HEK293 (cell line): Measurements from ENCODE around the gene CCDC78.

Experiments used
- CTCF ChIA-PET: fragments of 350-600 bp; formaldehyde crosslinking; extraction: SDS; loops from one replicate; lab custom pipeline; 2021; ENCODE audit warnings: antibody characterized with exemption; lab: Yijun Ruan, JAX
- POLR2A ChIA-PET: fragments of 300-600 bp; formaldehyde crosslinking; extraction: SDS; loops from one replicate; lab custom pipeline; 2020; ENCODE audit warnings: antibody characterized with exemption, inconsistent platforms; lab: Yijun Ruan, JAX
- H3K27ac ChIP-seq: fragments of 200-500 bp; sonication (Bioruptor generic); 2 replicates; pipeline ENCODE4 v1.5.1; 2014; ENCODE audit warnings: low read depth, low read length, control low read depth, inconsistent platforms; ENCODE audit errors: extremely low read depth
- H3K36me3 ChIP-seq, 2 experiments: fragments of 200-500 bp in 1 of 2; sonication (Bioruptor generic) in 1 of 2; 1 replicate in 1 of 2; 2 replicates in 1 of 2; pipeline ENCODE4 v1.5.1; 2014 to 2017; ENCODE audit warnings: inconsistent platforms in 2 of 2, low read length in 2 of 2; ENCODE audit not compliant: control insufficient read depth in 2 of 2, insufficient read depth in 1 of 2
- H3K4me1 ChIP-seq: fragments of 200-500 bp; sonication (Bioruptor generic); 2 replicates; pipeline ENCODE4 v1.5.1; 2014; ENCODE audit warnings: mild to moderate bottlenecking, low read length, inconsistent platforms; ENCODE audit not compliant: control insufficient read depth, insufficient read depth
- H3K4me3 ChIP-seq: 2 replicates; pipeline ENCODE4 v1.5.1; 2011; ENCODE audit warnings: low read depth, mild to moderate bottlenecking, control low read depth, low read length, moderate library complexity
- H3K9me3 ChIP-seq: fragments of 200-500 bp; sonication (Bioruptor generic); 2 replicates; pipeline ENCODE4 v1.5.1; 2014; ENCODE audit warnings: low read depth, low read length, inconsistent platforms; ENCODE audit not compliant: control insufficient read depth, insufficient read depth
- EGR2 ChIP-seq: fragments of 450-650 bp; formaldehyde crosslinking; IDR thresholded peaks from 2 replicates; pipeline ENCODE4 v1.5.1; 2016; ENCODE audit warnings: low read depth, missing biosample characterization, missing genetic modification characterization
- KLF17 ChIP-seq: fragments of 450-650 bp; formaldehyde crosslinking; IDR thresholded peaks from 2 replicates; pipeline ENCODE4 v1.5.1; 2016; ENCODE audit warnings: missing biosample characterization, missing genetic modification characterization
- OSR2 ChIP-seq: fragments of 450-650 bp; formaldehyde crosslinking; IDR thresholded peaks from 2 replicates; pipeline ENCODE4 v1.5.1; 2016; ENCODE audit warnings: missing biosample characterization, missing genetic modification characterization
- PBX3 ChIP-seq: sonication (generic); formaldehyde crosslinking; IDR thresholded peaks from 2 replicates; pipeline ENCODE4 v1.8.1; 2022; ENCODE audit warnings: mild to moderate bottlenecking, moderate library complexity, missing genetic modification reagents
- PRDM6 ChIP-seq: fragments of 450-650 bp; formaldehyde crosslinking; IDR thresholded peaks from 2 replicates; pipeline ENCODE4 v1.5.1; 2017; ENCODE audit warnings: missing biosample characterization, missing genetic modification characterization
- SCRT2 ChIP-seq: fragments of 450-650 bp; formaldehyde crosslinking; IDR thresholded peaks from 2 replicates; pipeline ENCODE4 v1.5.1; 2016; ENCODE audit warnings: missing biosample characterization, missing genetic modification characterization
- SP2 ChIP-seq: fragments of 450-650 bp; formaldehyde crosslinking; IDR thresholded peaks from 2 replicates; pipeline ENCODE4 v1.5.1; 2016; ENCODE audit warnings: missing biosample characterization, missing genetic modification characterization
- ZBTB20 ChIP-seq: fragments of 450-650 bp; formaldehyde crosslinking; IDR thresholded peaks from 2 replicates; pipeline ENCODE4 v1.5.1; 2016; ENCODE audit warnings: missing biosample characterization, missing genetic modification characterization
- ZBTB8A ChIP-seq: fragments of 450-650 bp; formaldehyde crosslinking; IDR thresholded peaks from 2 replicates; pipeline ENCODE4 v1.5.1; 2016; ENCODE audit warnings: missing biosample characterization, missing genetic modification characterization
- ZFHX2 ChIP-seq: fragments of 450-650 bp; formaldehyde crosslinking; conservative IDR thresholded peaks from 2 replicates; pipeline ENCODE4 v1.5.1; 2016; ENCODE audit warnings: missing biosample characterization, missing genetic modification characterization
- ZNF341 ChIP-seq: fragments of 450-650 bp; formaldehyde crosslinking; IDR thresholded peaks from 2 replicates; pipeline ENCODE4; 2016; ENCODE audit warnings: low read depth, missing biosample characterization, missing genetic modification characterization
- ZNF394 ChIP-seq: fragments of 450-650 bp; formaldehyde crosslinking; IDR thresholded peaks from 2 replicates; pipeline ENCODE4 v1.5.1; 2016; ENCODE audit warnings: missing biosample characterization, missing genetic modification characterization, mild to moderate bottlenecking, moderate library complexity, borderline replicate concordance
- ZNF416 ChIP-seq: fragments of 450-650 bp; formaldehyde crosslinking; IDR thresholded peaks from 2 replicates; pipeline ENCODE4 v1.5.1; 2016; ENCODE audit warnings: missing biosample characterization, missing genetic modification characterization
- ZNF426 ChIP-seq: fragments of 450-650 bp; formaldehyde crosslinking; IDR thresholded peaks from 2 replicates; pipeline ENCODE4 v1.5.1; 2017; ENCODE audit warnings: missing biosample characterization, missing genetic modification characterization, mild to moderate bottlenecking, inconsistent platforms, moderate library complexity
- ZNF600 ChIP-seq: fragments of 450-650 bp; formaldehyde crosslinking; IDR thresholded peaks from 2 replicates; pipeline ENCODE4 v1.5.1; 2016; ENCODE audit warnings: missing biosample characterization, missing genetic modification characterization
- ZNF621 ChIP-seq: fragments of 450-650 bp; formaldehyde crosslinking; IDR thresholded peaks from 2 replicates; pipeline ENCODE4 v1.5.1; 2017; ENCODE audit warnings: missing biosample characterization, missing genetic modification characterization
- ZNF629 ChIP-seq: fragments of 450-650 bp; formaldehyde crosslinking; IDR thresholded peaks from 2 replicates; pipeline ENCODE4 v1.5.1; 2017; ENCODE audit warnings: missing biosample characterization, missing genetic modification characterization
- ZNF830 ChIP-seq: fragments of 450-650 bp; IDR thresholded peaks from 2 replicates; pipeline ENCODE4 v1.5.0; 2018; ENCODE audit warnings: missing biosample characterization, missing genetic modification characterization, low read depth, mild to moderate bottlenecking, moderate library complexity
- TF ChIP-seq, protein P1 (sequence below): fragments of 450-650 bp; formaldehyde crosslinking; IDR thresholded peaks from 2 replicates; pipeline ENCODE4 v1.5.1; 2016; ENCODE audit warnings: missing biosample characterization, missing genetic modification characterization, borderline replicate concordance

Gene CCDC78

DNA sequence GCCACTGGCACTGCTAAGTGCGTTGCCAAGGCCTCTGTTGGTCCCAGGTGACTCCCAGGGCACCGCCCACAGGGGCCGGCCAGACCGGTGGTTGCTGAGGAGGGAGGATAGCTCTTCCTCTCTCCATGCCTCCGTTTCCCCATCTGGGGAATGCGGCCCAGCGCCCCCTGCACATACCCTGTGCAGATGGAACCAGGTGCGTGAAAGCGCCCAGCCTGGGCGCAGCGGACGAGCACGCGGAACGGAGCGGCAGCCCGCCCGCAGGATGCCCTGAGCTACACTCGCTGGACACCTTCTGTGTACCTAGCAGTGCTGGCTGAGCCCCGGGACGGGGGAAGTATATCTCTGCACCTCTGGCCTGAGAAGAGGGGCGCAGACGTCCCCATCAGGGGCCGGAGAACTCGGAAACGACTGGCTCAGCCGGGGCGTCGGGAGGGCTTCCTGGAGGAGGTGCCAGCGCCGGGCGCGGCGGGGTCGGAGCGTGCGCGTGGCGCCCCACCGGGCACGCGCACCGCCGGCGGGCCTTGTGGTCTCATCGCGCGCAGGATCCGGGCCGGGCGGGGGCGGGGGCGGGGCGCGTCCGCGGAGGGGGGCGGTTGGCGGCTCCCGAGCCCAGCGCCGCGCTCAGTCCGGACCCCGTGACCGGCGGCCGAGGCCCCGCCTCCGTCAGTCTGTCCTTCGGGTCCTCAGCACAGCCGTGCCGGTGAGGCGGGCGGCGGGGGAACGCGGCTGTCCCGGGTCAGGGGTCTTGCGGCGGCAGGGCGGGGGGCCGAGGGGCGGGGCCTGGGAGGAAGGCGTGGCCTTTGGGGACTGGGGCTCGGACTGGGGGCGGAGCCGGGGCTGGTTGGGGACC lies at the start of gene CCDC78, which contains the start of gene HAGHL:
CCDC78 (minus strand) TSS at position 6 of the 853 bp plus-strand sequence. CDS start 76 bp downstream, outside the sequence.
HAGHL (plus strand) TSS at position 669 of the 853 bp plus-strand sequence. CDS start 404 bp downstream, outside the sequence.
- H3K4me3 ChIP-seq = peak within 1 kb of the TSS; percentile 15
- H3K36me3 ChIP-seq = peaks cover 0 to 15% of the 10 kb centered on the region in 2 experiments; a peak in 2 of 3 replicates
- peaks cover 4% of the 10 kb centered on the region; the same call in 1 of the 2 replicates for H3K4me1 ChIP-seq
- H3K27ac ChIP-seq = peak within 1 kb of the TSS; percentile 11; the same call in 1 of the 2 replicates
- TF ChIP-seq ZNF600 (tag by site-specific recombination) (peak; percentile 37), ZNF341 (tag by site-specific recombination) (0 out of 2 replicates have a peak, but pooled peaks have one; percentile 16), PRDM6 (no peak), OSR2 (tag by site-specific recombination) (no peak), ZNF394 (tag by site-specific recombination) (no peak), ZBTB8A (tag by site-specific recombination) (no peak), KLF17 (tag by site-specific recombination) (0 out of 2 replicates have a peak, but pooled peaks have one; percentile 16), ZNF416 (no peak), ZBTB20 (tag by site-specific recombination) (no peak), ZNF426 (tag by site-specific recombination) (no peak), ZNF629 (tag by site-specific recombination) (no peak), PBX3 (CRISPR knock-in tag) (0 out of 2 replicates have a peak, but pooled peaks have one; percentile 17), ZNF621 (tag by site-specific recombination) (no peak)
- TF ChIP-seq, protein P1, sequence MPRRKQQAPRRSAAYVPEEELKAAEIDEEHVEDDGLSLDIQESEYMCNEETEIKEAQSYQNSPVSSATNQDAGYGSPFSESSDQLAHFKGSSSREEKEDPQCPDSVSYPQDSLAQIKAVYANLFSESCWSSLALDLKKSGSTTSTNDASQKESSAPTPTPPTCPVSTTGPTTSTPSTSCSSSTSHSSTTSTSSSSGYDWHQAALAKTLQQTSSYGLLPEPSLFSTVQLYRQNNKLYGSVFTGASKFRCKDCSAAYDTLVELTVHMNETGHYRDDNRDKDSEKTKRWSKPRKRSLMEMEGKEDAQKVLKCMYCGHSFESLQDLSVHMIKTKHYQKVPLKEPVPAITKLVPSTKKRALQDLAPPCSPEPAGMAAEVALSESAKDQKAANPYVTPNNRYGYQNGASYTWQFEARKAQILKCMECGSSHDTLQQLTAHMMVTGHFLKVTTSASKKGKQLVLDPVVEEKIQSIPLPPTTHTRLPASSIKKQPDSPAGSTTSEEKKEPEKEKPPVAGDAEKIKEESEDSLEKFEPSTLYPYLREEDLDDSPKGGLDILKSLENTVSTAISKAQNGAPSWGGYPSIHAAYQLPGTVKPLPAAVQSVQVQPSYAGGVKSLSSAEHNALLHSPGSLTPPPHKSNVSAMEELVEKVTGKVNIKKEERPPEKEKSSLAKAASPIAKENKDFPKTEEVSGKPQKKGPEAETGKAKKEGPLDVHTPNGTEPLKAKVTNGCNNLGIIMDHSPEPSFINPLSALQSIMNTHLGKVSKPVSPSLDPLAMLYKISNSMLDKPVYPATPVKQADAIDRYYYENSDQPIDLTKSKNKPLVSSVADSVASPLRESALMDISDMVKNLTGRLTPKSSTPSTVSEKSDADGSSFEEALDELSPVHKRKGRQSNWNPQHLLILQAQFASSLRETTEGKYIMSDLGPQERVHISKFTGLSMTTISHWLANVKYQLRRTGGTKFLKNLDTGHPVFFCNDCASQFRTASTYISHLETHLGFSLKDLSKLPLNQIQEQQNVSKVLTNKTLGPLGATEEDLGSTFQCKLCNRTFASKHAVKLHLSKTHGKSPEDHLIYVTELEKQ (tag by site-specific recombination) = no peak
- TF ChIP-seq, all 188 proteins: peak for 4
- no peaks in the 10 kb centered on the region for H3K9me3 ChIP-seq
- ChIA-PET CTCF (interaction anchor here (0.7 to 4.8 kb wide), 3 partner anchors 9 to 15 kb away, joined by 3 to 38 read pairs (median 3); partner anchors contain the start of genes CIAO3 and METRN), POLR2A (interaction anchor here (1.0 to 1.8 kb wide), 4 partner anchors 11 to 77 kb away, joined by 3 to 6 read pairs (median 4); partner anchors contain the start of genes JMJD8 and METRN)

DNA sequence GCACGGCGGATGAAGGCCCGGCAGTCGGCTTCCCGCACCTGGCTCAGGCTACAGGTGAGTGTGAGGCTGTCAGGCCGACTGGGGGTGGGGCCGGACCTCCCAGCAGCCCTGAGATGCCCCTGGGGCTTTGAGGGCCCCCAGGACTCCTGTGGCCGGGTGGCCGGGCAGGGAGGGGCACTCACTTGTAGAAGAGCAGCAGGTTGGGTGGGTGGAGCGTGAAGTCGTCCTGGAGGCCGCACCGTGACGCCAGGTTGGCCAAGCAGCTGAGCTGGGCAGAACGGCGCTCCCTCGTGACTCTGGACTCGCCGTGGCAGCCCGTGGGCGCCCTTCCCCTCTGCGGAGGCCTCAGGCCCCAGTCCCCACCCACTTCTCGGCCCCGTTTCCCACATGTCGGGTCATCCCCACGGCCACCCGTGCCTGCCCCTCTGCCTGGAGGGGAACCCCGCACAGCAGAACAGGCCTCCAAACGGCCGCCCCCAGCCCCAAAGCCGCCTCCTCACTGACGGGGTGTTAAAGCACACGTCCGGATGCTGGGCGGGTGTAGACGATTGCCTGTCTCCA lies 49.1 kb upstream of the CCDC78 start:
- Histone ChIP-seq H3K4me3 (no peak overlapping the region), H3K27ac (no peak overlapping the region), H3K4me1 (no peaks in the 10 kb centered on the region), H3K9me3 (no peaks in the 10 kb centered on the region), H3K36me3 (no peaks in the 10 kb centered on the region)
- ChIA-PET POLR2A (interaction anchor here (2.3 kb wide), 1 partner anchor 13 kb away, joined by 8 read pairs; the partner anchor contains the start of genes CHTF18 and RPUSD1), CTCF (no interaction called here)
- TF ChIP-seq SCRT2 (tag by site-specific recombination) (0 out of 2 replicates have a peak, but pooled peaks have one; percentile 10), ZNF830 (no peak), ZNF341 (tag by site-specific recombination) (peak; percentile 65), SP2 (tag by site-specific recombination) (no peak), EGR2 (tag by site-specific recombination) (peak; percentile 45), ZFHX2 (tag by site-specific recombination) (peak; percentile 55)
